ENCODE results near the gene SHB.

GRCh38 chr9:37978983-37979382 is 90.0 kb downstream of the SHB start:
- no peak for TF ChIP-seq CTCF (IDR thresholded peaks at IDR 0.05)
- TF ChIP-seq POLR2A (IDR thresholded peaks at IDR 0.05), result no peak
